KBM-7 (cell line): ENCODE data around the gene FYCO1.
A peak's percentile ranks its signal among the peaks of the same experiment; 100 is the strongest.

Experiments
- DNase-seq: peaks from one replicate; pipeline ENCODE4 v3.0.0-alpha.2; 2015
- in situ Hi-C: fragments of 300-500 bp; cut with MboI; formaldehyde crosslinking; loops from 2 replicates; pipeline ENCODE4 v1.14.3; 2020; ENCODE audit warnings: low sequenced_read_pairs, low pct_unique_long_range_greater_than_20kb, mixed read lengths

The FYCO1 gene

DNA sequence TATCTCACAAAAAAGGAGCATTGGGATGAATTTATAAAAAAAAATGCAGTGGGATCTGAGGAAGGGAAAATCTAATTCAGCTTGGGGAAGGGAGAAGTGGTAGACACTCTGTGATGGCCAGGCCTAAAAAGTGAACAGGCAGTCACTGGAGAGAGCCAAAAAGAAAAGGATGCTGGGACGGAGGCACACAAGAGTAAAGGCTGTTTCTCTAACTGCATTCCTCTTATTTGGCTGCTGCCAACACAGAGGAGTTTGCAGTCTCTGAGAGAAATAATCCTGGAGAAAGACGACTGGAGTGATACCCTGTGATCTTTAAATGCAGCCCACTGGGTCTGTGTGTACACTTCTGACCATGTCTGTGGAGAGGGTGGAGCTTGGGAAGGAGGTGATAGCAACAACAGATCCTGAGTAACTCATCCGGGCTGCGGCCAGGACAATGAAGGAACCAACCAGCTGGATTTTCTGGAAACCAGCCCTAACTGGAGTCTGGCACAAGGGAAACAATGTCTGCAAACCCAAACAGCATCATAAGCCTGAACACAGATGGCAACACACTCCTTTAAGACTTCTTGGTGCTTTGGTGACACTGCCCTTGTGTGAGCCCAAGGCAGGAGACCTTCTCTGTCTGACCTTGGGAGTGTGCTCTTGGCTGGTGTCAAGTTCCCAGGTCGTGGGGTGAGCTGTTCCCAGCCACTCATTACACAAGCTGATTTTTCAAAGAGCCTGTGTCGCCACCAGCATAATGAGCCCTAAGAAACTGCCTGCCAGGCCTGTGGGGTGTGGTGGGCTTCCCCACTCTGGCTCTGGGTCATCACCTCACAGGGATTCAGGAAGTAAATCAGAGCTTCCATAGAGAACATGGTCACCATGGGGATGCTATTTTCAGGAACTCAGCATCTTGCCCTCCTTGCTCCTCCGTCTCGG, 8.0 kb downstream of the FYCO1 start:
- no peak for DNase-seq
- in situ Hi-C loops, result no loop called here

DNA sequence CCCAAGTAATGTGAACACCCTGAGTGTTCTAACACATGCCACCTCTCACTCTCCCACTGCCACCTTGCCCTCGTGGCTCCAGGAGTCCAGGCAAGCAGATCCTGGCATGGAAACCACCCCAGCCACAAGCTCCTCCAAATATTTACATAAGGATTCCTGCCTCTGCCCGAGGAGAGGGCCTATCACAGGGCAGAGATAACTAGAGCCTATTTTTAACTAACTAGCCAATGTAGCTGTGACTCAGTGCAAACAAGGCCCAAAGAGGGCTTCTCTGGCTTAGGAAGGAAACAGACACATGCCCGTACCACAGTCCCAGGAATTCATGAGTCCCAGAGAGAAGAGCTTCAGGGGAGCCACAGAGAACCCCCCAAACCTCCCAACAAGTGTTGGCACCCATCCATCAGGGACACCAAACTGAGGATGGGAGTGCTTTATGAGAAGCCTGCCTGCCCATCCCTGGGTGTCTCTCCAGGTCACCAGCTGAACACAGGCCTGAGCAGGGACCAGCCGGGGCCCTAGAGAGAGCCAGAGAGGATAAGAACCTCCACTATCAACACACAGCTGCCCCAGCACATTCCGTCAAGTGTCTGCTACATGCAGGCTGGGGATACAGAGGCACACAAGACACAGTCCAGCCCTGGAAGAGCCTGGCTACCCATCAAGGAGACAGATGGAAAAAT, 9.2 kb downstream of the FYCO1 start:
- in situ Hi-C loops, result no loop called here
- no peak for DNase-seq

DNA sequence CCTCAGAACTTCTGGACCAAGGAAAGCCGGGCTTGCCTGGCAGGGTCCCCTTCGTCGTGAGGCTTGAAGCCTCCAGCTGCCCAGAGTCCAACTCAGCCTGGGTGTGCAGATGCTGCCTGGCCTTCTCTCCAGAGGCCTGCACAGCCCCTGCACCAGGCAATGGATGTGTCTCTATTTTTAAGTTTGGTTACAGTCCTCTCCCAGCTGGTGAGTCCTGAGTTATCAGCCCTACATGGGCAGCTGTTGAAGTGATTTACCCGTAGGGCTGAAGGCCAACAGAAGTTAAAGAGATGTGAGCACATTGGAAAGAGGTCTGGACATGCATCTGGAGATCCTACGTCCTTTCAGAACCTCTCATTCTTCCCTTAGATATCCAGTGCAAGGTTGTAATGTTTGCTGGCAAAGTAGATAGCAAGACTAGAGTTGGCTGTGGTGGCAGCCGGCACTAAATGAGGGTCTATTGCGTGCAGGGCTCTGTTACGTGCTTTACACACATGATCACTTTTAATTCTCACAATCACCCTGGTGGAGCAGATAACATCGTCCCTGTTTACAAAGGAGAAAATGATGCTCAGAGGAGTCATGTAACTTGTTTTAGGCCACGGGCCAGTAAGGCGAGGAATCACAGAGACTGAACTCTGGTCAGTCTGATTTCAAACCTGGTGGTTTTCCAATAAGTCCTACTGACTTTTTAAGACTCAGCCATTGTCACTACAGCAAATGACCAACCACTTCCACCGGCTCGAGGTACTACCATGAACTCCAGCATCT, 9.9 kb downstream of the FYCO1 start:
- in situ Hi-C loops, result no loop called here
- DNase-seq, result no peak

DNA sequence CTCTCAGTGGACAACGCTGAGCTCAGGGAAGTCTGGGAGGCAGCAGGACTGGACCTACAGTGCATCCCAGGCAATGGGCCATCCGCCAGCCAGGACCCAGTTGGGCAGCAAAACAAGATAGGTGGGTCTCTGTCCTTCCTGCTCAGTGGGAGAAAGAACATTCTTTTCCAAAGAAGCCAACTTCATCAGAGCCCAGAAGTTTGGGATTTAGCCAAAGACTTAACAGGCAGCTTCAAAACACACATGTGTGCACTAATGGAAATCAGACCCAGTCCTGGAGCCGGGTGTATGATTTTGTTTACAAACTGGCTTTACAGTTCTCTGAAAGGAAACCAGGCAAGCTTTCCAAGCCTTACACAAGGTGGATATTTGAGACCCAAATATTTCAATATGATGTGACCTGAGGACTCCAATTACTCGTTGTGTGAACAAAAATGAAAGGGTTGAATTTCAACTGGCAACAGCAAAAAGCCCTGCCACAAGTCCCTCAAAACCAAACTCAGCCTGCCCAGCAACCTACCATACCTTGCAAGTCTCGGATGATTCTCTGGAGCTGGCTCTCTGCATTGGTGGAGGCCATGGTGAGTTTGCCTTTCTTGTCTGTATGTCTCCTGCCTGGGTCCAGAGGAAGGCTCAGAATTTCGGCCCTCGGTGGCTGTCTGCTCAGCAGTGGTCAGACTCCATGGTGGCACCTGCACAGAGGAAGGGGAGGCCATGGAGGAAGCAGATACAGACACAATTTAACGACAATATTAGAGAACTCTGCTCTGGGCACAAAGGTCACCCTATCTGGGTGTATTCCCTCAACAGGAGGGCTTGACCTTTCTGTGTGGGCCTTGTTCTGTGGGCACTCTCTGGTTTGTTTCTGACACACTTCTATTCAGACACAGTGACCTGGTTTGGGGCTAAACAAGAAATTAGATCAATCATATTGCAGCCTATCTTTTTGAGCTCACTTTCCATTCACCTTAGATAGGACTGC, 11.0 kb downstream of the FYCO1 start:
- DNase-seq, result no peak
- in situ Hi-C loops, result no loop called here

DNA sequence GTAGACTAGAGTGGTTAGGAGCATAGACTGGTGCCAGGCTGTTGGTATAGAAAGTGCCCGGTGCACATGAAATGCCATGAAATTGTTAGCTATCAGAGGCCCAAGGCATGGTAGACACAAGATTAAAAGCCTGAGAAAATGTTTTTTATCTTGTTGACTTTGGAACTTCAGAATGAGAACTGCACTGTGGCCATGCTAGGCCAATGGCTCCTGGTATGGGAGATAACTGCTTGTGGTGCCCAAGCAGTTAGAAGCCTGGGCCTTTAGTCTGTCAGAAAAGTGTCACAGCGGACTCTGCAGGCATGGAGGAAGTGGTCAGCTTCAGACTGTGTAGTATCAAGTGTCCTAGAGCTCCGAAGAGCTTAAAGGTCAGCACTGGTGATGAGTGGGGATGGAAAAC, 11.9 kb downstream of the FYCO1 start:
- in situ Hi-C loops, result no loop called here
- DNase-seq, result no peak

DNA sequence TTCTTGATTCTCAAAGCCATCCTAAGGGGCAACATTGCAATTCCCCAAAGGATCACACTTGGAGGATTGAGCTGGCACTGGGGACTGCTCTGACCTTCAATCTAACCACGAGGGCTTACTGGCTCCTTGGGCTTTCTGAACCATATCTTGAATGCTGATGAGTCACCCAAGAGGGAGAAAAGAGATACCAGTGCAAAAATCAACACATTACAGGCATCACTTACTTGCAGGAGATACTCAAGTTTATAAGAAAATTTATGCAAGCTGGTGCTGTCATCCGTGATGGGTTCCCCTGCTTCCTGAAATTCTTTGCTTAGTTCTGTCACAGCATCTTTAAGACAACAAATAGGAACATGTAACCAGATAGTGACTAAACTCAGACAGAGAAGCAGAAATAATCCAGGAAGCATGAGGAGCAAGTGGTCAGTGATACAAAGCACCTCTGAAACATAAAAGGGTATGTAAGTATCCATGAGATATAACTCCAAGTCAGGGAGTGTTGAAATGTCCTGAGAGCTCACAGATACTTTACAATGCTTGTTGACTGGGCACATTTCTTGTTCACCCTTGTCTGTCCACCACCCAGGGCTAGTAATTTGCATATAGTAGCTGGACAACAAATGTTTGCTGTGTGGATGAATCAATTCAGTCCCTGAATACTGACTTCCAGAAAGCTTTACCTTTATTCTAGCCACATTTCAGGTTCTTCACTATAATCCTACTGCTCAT, 14.1 kb downstream of the FYCO1 start:
- in situ Hi-C loops, result no loop called here
- DNase-seq, result no peak

DNA sequence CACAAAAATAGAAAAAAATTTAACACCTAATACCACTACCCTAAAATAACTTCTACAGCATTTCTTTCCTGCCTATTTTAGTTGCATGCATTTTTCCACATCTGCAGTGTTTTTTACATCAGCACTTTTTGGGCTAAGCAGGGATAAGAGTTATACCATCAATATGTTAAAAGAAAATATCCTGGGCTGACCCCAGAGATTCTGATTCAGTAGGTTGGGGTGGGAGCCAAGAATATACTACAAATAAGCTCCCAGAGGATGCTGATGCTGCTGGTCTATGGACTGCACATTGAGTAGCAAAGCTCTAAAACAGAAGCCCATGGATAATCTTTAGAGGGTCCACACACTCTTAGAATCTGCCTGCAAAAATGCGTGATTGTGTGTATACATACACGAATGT, 14.8 kb downstream of the FYCO1 start:
- DNase-seq, result no peak
- in situ Hi-C loops, result no loop called here

DNA sequence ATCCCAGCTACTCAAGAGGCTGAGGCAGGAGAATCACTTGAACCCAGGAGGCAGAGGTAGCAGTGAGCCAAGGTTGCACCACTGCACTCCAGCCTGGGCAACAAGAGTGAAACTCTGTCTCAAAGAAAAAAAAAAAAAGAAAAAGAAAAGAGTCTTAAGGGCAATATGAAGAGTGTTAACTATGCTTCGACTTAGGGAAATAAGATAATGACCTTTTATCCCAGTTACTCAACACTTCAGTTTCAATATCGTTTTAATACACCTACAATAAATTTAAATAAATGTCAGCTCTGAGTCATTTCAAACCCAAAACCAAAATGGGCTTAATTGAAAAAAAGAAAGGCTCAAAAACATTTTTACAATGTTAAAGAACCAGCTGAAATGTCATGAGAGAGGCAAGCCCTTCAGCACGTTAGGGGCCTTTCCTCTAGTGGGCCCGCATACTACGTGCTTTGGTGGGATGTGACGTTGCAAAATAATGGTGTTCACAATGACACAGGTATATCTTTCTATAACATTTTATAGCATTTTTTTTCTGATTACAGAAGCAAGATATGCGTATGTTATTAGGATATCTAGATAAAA, 15.3 kb downstream of the FYCO1 start:
- in situ Hi-C loops, result no loop called here

DNA sequence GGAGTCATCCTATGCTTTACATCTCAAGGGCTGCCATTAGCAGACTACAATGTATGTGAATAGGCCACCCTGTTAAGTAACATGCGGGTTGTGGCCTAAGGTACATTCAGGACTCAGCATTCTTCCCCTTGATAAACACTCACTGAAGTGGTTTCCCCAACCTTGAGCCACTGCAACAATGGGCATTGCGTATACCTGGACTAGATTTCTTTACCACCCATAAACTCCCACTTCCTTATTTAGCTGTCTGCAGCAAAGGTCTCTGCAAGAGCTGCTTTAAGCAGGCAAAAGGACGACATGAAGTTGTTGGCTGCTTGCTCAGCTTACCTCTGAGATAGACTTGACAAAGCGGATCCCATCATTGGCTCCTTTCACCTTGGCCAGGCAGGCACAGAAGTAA, 16.2 kb downstream of the FYCO1 start:
- DNase-seq, result no peak
- in situ Hi-C loops, result no loop called here

More for the DNA sequence above, 15.3 kb downstream of the FYCO1 start:
- no peak for DNase-seq

DNA sequence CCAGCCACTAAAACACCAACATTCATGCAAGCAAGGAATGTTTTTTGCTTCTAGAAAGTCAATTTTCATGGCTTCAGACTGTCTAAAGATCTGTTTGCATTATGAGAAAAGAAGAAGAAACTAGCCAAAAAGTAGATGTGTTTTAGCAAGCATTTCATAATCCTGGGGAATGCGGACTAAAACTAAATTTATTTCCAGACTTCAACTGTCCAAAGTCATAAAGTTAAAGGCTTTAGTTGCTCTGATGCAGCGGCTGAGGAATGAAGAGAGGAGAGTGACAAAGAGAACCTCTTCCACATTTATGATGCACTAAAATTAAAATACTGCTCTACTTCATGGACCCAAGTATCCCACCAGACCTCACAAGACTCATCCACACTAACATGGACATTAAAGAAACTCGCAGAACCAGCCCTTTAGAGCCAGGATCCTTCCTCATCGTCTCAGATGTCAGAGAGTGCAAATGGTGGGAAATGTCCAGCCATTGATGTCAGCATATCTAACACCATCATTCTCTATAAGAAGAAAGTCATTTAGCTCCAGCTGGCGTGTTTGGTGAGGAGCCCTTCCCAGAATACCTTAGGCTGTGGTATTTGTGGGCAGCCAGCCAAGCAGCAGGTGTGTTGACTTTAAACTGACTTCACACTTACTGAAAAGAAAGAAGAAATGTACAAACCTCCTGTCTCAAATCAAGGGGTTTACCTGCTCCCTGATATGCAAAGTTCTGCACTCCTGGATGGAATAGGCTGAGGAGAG, 17.4 kb downstream of the FYCO1 start:
- in situ Hi-C loops, result no loop called here
- DNase-seq, result no peak

DNA sequence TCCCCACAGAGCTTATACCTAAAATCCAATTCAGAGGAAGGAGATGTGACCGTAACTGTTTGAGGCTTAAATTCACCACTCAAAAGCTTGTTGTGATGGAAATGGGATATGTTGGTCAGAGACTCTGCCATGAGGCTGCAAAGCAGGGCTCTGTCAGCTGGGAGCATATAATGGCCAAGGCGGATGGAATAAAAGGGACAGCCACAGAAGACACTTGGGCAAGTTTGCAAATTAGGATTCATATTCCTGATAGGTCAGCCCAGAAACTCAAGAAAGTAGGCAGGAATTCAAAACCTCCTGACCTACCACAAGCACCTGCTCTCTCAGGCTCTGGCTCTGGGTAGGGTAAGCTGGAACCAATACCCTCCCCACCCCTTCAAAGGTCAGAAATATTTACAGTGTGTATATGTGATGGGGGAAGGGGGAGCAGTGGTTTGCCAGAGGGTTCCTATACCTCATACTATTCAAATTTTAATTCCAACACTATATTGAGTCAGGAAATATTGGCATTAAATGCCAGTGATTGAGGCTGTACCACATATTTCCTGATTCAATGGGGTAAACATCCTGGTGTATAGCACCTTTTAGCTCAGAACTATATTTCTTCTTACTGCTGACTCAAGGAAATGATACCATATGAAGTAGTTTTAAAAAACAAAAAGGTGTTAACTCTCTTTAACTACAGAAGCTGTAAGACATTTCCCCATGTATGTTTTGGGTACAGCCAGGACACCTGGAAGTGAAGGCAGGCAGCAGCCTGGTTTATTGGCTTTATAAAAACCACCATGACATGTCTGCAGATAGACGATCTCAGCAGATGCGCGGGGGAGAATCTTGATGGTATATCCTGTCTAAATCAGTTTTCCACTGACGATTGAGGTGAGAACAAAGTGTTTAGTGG, 19.2 kb downstream of the FYCO1 start:
- peak; percentile 35 for DNase-seq
- in situ Hi-C loops, result no loop called here

DNA sequence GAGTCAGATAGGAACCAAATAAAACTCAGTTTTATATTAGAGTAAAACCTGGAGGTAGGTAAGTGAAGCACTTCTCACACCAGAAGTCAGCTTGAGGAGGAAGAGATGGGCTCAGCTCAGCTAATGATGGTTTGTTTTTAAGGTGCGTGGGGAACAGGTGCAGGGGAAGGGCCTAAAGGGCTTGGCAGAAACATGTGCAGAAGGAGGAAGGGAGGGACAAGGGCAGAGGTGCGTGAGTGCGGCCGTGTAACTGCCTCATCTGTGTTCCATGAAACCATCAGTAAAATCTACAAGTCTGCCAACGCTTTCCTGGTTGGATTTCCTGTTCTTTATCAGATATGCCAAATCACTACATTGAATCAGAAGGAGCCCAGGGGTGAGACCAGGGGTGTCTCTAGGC, 19.9 kb downstream of the FYCO1 start:
- in situ Hi-C loops, result no loop called here
- DNase-seq, result no peak

DNA sequence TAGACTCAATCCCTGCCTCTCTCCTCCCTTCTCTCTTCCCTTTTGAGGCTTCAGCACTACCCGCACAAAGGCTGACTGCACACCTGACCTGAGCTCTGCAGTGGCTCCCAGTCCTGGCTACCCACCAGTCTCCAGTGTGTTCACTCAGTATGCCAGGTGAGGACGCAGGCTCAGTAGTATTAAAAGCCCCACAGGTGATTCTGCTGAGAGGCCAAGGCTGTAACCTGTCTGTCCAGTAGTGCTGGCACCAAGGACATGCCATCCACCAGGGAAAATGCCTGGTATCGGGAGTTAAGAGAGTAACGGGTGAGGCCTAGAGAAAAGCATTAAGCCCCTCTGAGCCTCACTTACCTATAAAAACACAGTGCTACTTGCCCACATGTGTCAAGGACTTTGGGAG, 20.9 kb downstream of the FYCO1 start:
- no peak for DNase-seq
- in situ Hi-C loops, result no loop called here

DNA sequence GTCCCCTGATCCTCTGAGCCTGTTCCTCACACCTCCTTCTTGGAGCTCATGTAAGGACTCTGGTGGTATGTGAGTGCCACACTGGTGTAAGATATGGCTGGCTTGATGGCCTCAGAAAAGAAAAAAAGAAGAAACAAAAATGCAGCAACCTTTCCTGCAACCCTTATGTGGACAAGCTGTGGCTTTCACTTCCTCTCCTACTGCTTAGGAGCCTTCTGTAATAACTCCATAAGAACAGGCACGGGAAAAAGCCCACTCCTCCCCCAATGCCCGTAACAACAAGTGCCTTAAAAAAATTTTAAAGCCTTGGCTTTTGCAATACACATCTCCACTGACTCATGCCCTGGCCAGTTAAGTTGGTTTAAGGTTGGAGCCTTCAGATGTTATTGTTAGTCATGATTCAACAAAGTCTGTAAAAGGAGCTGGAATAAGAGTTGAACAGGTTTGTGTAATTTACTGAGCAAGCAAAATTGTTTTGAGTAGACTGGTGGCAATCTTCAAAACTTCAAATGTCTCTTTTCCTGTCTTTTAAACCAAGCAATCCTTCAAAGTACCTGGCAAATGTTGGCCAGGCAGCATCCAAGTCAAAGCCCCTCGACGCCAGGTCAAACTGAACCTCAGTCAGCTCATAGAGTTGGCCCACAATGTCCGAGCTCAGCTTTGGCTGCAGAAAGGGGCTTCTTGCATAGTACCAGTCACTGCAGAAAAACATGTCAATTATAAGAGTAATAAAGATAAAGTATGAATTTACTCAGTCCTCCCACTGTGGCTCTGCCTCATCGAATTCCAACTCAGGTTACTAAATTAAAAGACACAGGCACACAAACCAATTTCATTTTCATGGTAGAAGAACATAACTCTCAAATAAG, 22.9 kb downstream of the FYCO1 start:
- in situ Hi-C loops, result no loop called here

DNA sequence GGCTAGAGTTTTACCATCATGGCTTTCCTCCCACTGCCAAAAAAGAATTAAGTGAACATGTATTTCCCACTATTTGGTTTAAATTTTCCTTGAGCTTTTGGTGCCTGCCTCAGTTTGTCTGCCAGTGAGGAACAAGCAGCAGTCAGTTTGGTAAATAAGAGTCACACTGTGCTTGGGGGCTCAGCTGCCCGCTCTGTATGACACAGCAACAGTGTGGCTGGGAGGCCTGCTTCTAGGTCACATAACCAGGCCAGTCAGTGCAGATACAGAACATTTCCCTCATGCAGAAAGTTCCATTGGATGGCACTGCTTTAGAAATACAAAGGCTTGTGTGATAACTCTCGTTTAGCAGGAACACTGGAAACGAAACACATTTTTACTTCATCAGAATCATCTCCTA, 25.7 kb downstream of the FYCO1 start:
- no peak for DNase-seq
- in situ Hi-C loops, result no loop called here

More for the DNA sequence above, 22.9 kb downstream of the FYCO1 start:
- peak; percentile 85 for DNase-seq
